DOHH2 (cell line): Measurements from ENCODE around the gene CD68.

Experiments
- H3F3A ChIP-seq: fragments of 200-600 bp; sonication (generic), shearing (Covaris generic); 2 replicates; pipeline ENCODE4 v1.6.0; 2016; ENCODE audit warnings: antibody characterized with exemption, mild to moderate bottlenecking; ENCODE audit not compliant: control insufficient read depth, insufficient read depth
- H3K27ac ChIP-seq: fragments of 200-600 bp; sonication (generic); 2 replicates; pipeline ENCODE4 v1.5.1; 2014; ENCODE audit warnings: low read depth, mild to moderate bottlenecking, low read length, moderate library complexity
- H3K27me3 ChIP-seq: fragments of 200-600 bp; sonication (generic); 2 replicates; pipeline ENCODE4 v1.6.1; 2014; ENCODE audit warnings: mild to moderate bottlenecking, low read length, mixed read lengths; ENCODE audit not compliant: control insufficient read depth
- H3K36me3 ChIP-seq: fragments of 200-600 bp; sonication (generic); 2 replicates; pipeline ENCODE4 v1.6.1; 2014; ENCODE audit warnings: mild to moderate bottlenecking, low read length, moderate library complexity, mixed read lengths; ENCODE audit not compliant: control insufficient read depth
- H3K4me1 ChIP-seq: fragments of 200-600 bp; sonication (generic); 2 replicates; pipeline ENCODE4 v1.6.1; 2014; ENCODE audit warnings: mild to moderate bottlenecking, low read length, mixed read lengths; ENCODE audit not compliant: control insufficient read depth
- H3K4me2 ChIP-seq: fragments of 200-600 bp; sonication (generic); 2 replicates; pipeline ENCODE4 v1.6.0; 2014; ENCODE audit warnings: mild to moderate bottlenecking, low read length, moderate library complexity
- H3K4me3 ChIP-seq: fragments of 200-600 bp; sonication (generic); 2 replicates; pipeline ENCODE4 v1.5.1; 2014; ENCODE audit warnings: mild to moderate bottlenecking, low read length, mixed read lengths
- H3K79me2 ChIP-seq: fragments of 200-600 bp; sonication (generic); 2 replicates; pipeline ENCODE4 v1.6.1; 2014; ENCODE audit warnings: mild to moderate bottlenecking, low read length, mixed read lengths; ENCODE audit not compliant: control insufficient read depth
- H3K9me2 ChIP-seq: fragments of 200-600 bp; sonication (generic); replicated peaks from 2 replicates; pipeline ENCODE4 v1.6.1; 2014; ENCODE audit warnings: mild to moderate bottlenecking, low read length, mixed read lengths; ENCODE audit not compliant: control insufficient read depth
- H3K9me3 ChIP-seq: fragments of 200-600 bp; sonication (generic); 2 replicates; pipeline ENCODE4 v1.6.1; 2014; ENCODE audit warnings: antibody characterized with exemption, low read length, mixed read lengths; ENCODE audit not compliant: control insufficient read depth, insufficient read depth
- H4K20me1 ChIP-seq: fragments of 200-600 bp; sonication (generic); 2 replicates; pipeline ENCODE4 v1.6.0; 2014; ENCODE audit warnings: low read depth, mild to moderate bottlenecking, antibody characterized with exemption, low read length, moderate library complexity; ENCODE audit not compliant: control insufficient read depth, insufficient read depth
- CTCF ChIP-seq: fragments of 200-600 bp; sonication (generic); IDR thresholded peaks from one replicate; pipeline ENCODE4 v1.5.1; 2014; ENCODE audit warnings: antibody characterized with exemption, mild to moderate bottlenecking, low read depth, low read length; ENCODE audit not compliant: poor library complexity, severe bottlenecking
- EZH2phosphoT487 ChIP-seq: fragments of 200-600 bp; sonication (generic); IDR thresholded peaks from 2 replicates; pipeline ENCODE4 v1.6.1; 2017; ENCODE audit warnings: borderline replicate concordance, mild to moderate bottlenecking, antibody characterized with exemption, low read length, moderate library complexity, mixed read lengths

The CD68 gene

GRCh38 chr17:7570351-7570750 lies 9.1 kb upstream of the CD68 start:
- TF ChIP-seq EZH2phosphoT487: no peak
- no peaks in the 10 kb centered on the region for H3K9me3 ChIP-seq
- H3K9me2 ChIP-seq: no peaks in the 10 kb centered on the region
- peaks cover 59% of the 10 kb centered on the region for H3K79me2 ChIP-seq
- peak overlapping the region; percentile 60; the same call in 1 of the 2 replicates for H3K4me2 ChIP-seq
- peaks cover 82% of the 10 kb centered on the region for H3K36me3 ChIP-seq
- peaks cover 42% of the 10 kb centered on the region for H3F3A ChIP-seq
- peaks cover 21% of the 10 kb centered on the region for H4K20me1 ChIP-seq
- no peaks in the 10 kb centered on the region for H3K27me3 ChIP-seq
- H3K4me1 ChIP-seq: peaks cover 33% of the 10 kb centered on the region
- H3K4me3 ChIP-seq: no peak overlapping the region
- peak overlapping the region; percentile 6; the same call in 1 of the 2 replicates for H3K27ac ChIP-seq

DNA sequence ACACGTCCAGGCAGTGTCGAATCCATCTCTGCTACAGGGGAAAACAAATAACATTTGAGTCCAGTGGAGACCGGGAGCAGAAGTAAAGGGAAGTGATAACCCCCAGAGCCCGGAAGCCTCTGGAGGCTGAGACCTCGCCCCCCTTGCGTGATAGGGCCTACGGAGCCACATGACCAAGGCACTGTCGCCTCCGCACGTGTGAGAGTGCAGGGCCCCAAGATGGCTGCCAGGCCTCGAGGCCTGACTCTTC lies 7.2 kb upstream of the CD68 start:
- Histone ChIP-seq H3K36me3 (peaks cover 86% of the 10 kb centered on the region), H3K9me2 (no peaks in the 10 kb centered on the region), H3K4me1 (peaks cover 52% of the 10 kb centered on the region), H3K27me3 (no peaks in the 10 kb centered on the region), H4K20me1 (peaks cover 31% of the 10 kb centered on the region), H3K4me3 (peak overlapping the region; percentile 98), H3K27ac (peak overlapping the region; percentile 75), H3K4me2 (peak overlapping the region; percentile 97), H3K79me2 (peaks cover 58% of the 10 kb centered on the region), H3F3A (peaks cover 59% of the 10 kb centered on the region), H3K9me3 (no peaks in the 10 kb centered on the region)
- no peak for TF ChIP-seq CTCF
- no peak for TF ChIP-seq EZH2phosphoT487

DNA sequence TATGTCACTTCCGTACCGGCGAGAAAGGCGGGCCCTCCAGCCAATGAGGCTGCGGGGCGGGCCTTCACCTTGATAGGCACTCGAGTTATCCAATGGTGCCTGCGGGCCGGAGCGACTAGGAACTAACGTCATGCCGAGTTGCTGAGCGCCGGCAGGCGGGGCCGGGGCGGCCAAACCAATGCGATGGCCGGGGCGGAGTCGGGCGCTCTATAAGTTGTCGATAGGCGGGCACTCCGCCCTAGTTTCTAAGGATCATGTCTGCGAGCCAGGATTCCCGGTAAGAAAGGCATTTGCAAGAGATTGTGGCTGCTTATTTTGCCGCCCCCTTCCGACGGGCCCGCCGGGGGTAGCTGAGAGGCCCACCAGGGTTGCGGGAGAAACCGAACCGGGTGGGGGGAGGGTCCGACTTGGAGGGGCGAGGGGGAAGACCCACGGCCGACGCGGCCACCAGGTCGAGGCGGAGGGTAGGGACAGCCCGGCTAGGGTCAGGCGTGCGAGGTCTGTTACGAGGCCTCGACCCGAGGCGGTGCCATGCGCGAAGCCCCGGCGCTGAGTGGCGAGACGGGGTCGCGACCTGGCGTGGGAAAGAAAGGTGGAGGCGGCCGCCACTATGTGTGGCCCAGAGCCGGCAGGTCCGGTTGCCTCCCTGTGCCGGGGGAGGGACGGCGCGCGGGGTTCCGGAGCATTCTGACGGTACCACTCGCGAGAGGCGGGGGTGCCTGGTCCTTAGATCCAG lies 6.7 kb upstream of the CD68 start:
- Histone ChIP-seq H3K79me2 (peaks cover 55% of the 10 kb centered on the region), H3K36me3 (peaks cover 86% of the 10 kb centered on the region), H4K20me1 (peaks cover 31% of the 10 kb centered on the region), H3K4me1 (peaks cover 57% of the 10 kb centered on the region), H3K9me3 (no peaks in the 10 kb centered on the region), H3K9me2 (no peaks in the 10 kb centered on the region), H3F3A (peaks cover 63% of the 10 kb centered on the region), H3K27ac (peak overlapping the region; percentile 92), H3K27me3 (no peaks in the 10 kb centered on the region), H3K4me2 (peak overlapping the region; percentile 98), H3K4me3 (peak overlapping the region; percentile 91)
- TF ChIP-seq CTCF (no peak), EZH2phosphoT487 (no peak)

DNA sequence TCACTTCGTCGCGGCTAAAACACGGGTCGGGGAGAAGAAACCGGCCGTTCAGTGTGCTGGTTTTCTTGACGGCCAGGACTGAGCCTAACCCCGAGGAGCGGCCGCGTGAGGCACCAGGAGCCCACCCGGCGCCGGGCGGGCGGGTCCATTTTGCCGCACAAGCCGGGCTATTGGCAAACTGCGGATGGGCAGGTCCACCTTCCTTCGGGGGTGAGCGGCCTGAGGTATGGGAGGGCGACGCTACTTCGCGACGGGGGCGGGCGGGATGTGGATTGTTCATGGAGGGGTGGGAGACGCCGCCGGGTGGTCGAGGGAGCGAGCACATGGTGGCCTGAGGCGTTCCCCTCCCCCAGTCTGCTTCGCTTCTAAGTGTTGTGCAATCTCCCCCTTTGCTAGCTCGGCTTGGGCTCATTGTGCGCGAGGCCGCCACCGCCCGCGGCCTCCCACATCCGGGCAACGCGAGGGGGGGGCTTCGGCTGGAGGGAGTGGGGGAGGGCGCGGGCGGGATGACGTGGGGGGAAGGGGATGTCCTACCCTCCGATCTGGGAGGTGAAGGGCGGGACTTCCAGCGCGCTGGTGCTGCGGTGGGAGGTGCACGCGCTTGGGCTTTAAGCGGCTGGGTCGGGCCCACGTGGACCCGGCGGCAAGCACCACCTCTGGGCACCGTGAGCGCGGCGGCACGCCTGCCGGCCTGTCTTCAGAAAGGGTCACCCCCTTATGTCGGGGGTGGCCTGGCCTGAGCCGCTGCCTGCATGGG lies 5.9 kb upstream of the CD68 start:
- Histone ChIP-seq H3K9me2 (no peaks in the 10 kb centered on the region), H3K9me3 (no peaks in the 10 kb centered on the region), H3K27me3 (no peaks in the 10 kb centered on the region), H3K4me3 (peak overlapping the region; percentile 91), H3K27ac (peak overlapping the region; percentile 92), H3F3A (peaks cover 70% of the 10 kb centered on the region), H3K4me1 (peaks cover 64% of the 10 kb centered on the region), H3K79me2 (peaks cover 55% of the 10 kb centered on the region), H3K36me3 (peaks cover 91% of the 10 kb centered on the region), H4K20me1 (peaks cover 31% of the 10 kb centered on the region), H3K4me2 (peak overlapping the region; percentile 98)
- no peak for TF ChIP-seq CTCF
- TF ChIP-seq EZH2phosphoT487: no peak
